Adrenal gland (tissue), 12 donors: ENCODE measurements around the gene GNB5. TPM values are rescaled to one million over a fixed set of nuclear protein-coding genes. Genes with fewer than 3 reads are reported as not detected.

ENCODE experiments used
- DNase-seq, 7 donors: peaks; one replicate each; pipeline ENCODE4 v3.0.0-alpha.2; 2019 to 2020
- H3K27ac ChIP-seq, 5 donors: fragments of 200-600 bp; sonication (generic) in 4 of 5; 1 replicate in 3 of 5; 2 replicates in 2 of 5; pipeline versions ENCODE4 v1.5.1 to v1.8.0; 2016 to 2020; ENCODE audit warnings: mild to moderate bottlenecking in 1 of 5
- H3K27me3 ChIP-seq: fragments of 200-600 bp; 2 replicates; pipeline ENCODE4 v1.8.0; 2021
- H3K36me3 ChIP-seq, 2 donors: fragments of 200-600 bp; replicated peaks in 1 of 2; 1 replicate in 1 of 2; 2 replicates in 1 of 2; pipeline versions ENCODE4 v1.5.1 to v1.8.0; 2018 to 2022
- H3K4me1 ChIP-seq, 2 donors: fragments of 200-600 bp; replicated peaks in 1 of 2; 1 replicate in 1 of 2; 2 replicates in 1 of 2; pipeline versions ENCODE4 v1.5.1 to v1.8.0; 2018 to 2021
- H3K4me3 ChIP-seq, 4 donors: fragments of 200-600 bp; sonication (generic) in 3 of 4; one replicate each; pipeline ENCODE4 v1.5.1; 2016 to 2018
- H3K9me3 ChIP-seq, 3 donors: fragments of 200-600 bp; sonication (generic) in 1 of 3; replicated peaks in 1 of 3; 1 replicate in 2 of 3; 2 replicates in 1 of 3; pipeline versions ENCODE4 v1.5.1 to v1.8.0; 2016 to 2021
- CTCF ChIP-seq, 6 experiments: fragments of 450-650 bp in 4 of 6; fragments of 200-600 bp in 2 of 6; sonication (generic) in 1 of 6; IDR thresholded peaks; 1 replicate in 5 of 6; 2 replicates in 1 of 6; pipeline versions ENCODE4 v1.5.1 to v1.8.0; 2016 to 2021; ENCODE audit warnings: antibody characterized with exemption in 6 of 6, mild to moderate bottlenecking in 2 of 6, moderate library complexity in 1 of 6
- POLR2A ChIP-seq, 2 donors: fragments of 450-650 bp; IDR thresholded peaks; one replicate each; pipeline ENCODE4 v1.6.1; 2017; ENCODE audit warnings: antibody characterized with exemption in 2 of 2, mild to moderate bottlenecking in 2 of 2, moderate library complexity in 1 of 2
- WGBS, 4 donors: extraction: QIAGEN DNeasy Blood & Tissue Kit in 2 of 4; methylation state at CpG; one replicate each; pipeline versions ENCODE4 v1.1.5 to v1.1.7; 2013 to 2017; 5-methylcytosine and 5-hydroxymethylcytosine counted together
- intact Hi-C, 2 donors: fragments of 100-400 bp; cut with DNase I; formaldehyde crosslinking; loops; one replicate each; pipeline versions ENCODE4 v1.14.1 to v1.15.0; 2022 to 2023
- polyA plus RNA-seq, 3 donors: library from polyadenylated mRNA; stranded (reverse); fragments of 200-250 nt in 2 of 3; fragments of 350-450 nt in 1 of 3; fragmentation: Illumina TruSeq in 1 of 3; extraction: RNeasy Lipid Tissue Mini Kit (QIAGEN cat#74804) in 1 of 3; gene quantifications; one replicate each; pipeline ENCODE4 v1.2.3, GENCODE V29; 2013 to 2014
- total RNA-seq, 9 donors: library from RNA; depleted of rRNA in 4 of 9; stranded (reverse); fragments of >200 nt in 4 of 9; fragments of 120-200 nt in 1 of 9; fragmentation: NEBNext Ultra II Directional in 1 of 9; extraction: Animal tissue kit (Norgen Biotek cat#: 25700) in 1 of 9; gene quantifications; one replicate each; pipeline versions ENCODE4 v1.1.0 to v1.2.4, GENCODE V29; 2013 to 2023
- donor health status: healthy with polysubstance abuse.
- donor health status: Bipolar disorder and iron deficiency.
- donor health status: DM: yes; HTN: yes; CAD: no.
- donor health status: DM: no; HTN: no; CAD: no.
- donor health status: DM: no; HTN: no; CAD: no.
- donor health status: DM: yes; HTN: yes; CAD: no.

The GNB5 gene
- total and polyA plus RNA-seq, 12 donors, result 2.8 to 60.7 (median 18.8) TPM

- Histone ChIP-seq H3K27me3 (no peaks in the 10 kb centered on the region), H3K36me3 (no peaks in the 10 kb centered on the region), H3K27ac (no peak overlapping the region), H3K4me3 (no peak overlapping the region), H3K4me1 (no peaks in the 10 kb centered on the region), H3K9me3 (no peaks in the 10 kb centered on the region)
- WGBS, 4 donors, result 97 to 100% (median 98%) methylated on average over 4 of the region's 4 CpGs
- TF ChIP-seq POLR2A (IDR thresholded peaks at IDR 0.05) (no peak), CTCF (IDR thresholded peaks at IDR 0.05) (no peak)
- no peak for DNase-seq
- intact Hi-C loops, result no loop called here
Measured at GRCh38 chr15:52218816-52219215, 27.6 kb upstream of the GNB5 start.

- Histone ChIP-seq H3K27ac (no peak overlapping the region), H3K4me1 (no peaks in the 10 kb centered on the region), H3K4me3 (no peak overlapping the region), H3K36me3 (no peaks in the 10 kb centered on the region), H3K27me3 (no peaks in the 10 kb centered on the region), H3K9me3 (no peaks in the 10 kb centered on the region)
- 75 to 89% (median 83%) methylated on average over 3 of the region's 3 CpGs for WGBS, 4 donors
- TF ChIP-seq CTCF (IDR thresholded peaks at IDR 0.05), result no peak
- no peak for TF ChIP-seq POLR2A (IDR thresholded peaks at IDR 0.05)
- intact Hi-C loops, result no loop called here
- no peak for DNase-seq
Measured at GRCh38 chr15:52218371-52218770, 27.2 kb upstream of the GNB5 start.

GRCh38 chr15:52217186-52217585 is 26.0 kb upstream of the GNB5 start:
- TF ChIP-seq CTCF (IDR thresholded peaks at IDR 0.05) (no peak), POLR2A (IDR thresholded peaks at IDR 0.05) (no peak)
- no peak overlapping the region for H3K4me3 ChIP-seq
- H3K27ac ChIP-seq, result no peak overlapping the region
- no peaks in the 10 kb centered on the region for H3K27me3 ChIP-seq
- no peaks in the 10 kb centered on the region for H3K9me3 ChIP-seq
- 86 to 92% (median 89%) methylated on average over 9 to 10 of the region's 10 CpGs for WGBS, 4 donors
- intact Hi-C loops, result no loop called here
- DNase-seq, result no peak
- no peaks in the 10 kb centered on the region for H3K4me1 ChIP-seq
- no peaks in the 10 kb centered on the region for H3K36me3 ChIP-seq

GRCh38 chr15:52214553-52214952 is 23.4 kb upstream of the GNB5 start:
- Histone ChIP-seq H3K9me3 (no peaks in the 10 kb centered on the region), H3K4me3 (no peak overlapping the region), H3K36me3 (no peaks in the 10 kb centered on the region), H3K27me3 (no peaks in the 10 kb centered on the region), H3K27ac (no peak overlapping the region), H3K4me1 (no peaks in the 10 kb centered on the region)
- WGBS, 4 donors, result 89 to 98% (median 92%) methylated on average over 1 of the region's 1 CpG
- DNase-seq, result no peak
- intact Hi-C loops, result no loop called here
- no peak for TF ChIP-seq POLR2A (IDR thresholded peaks at IDR 0.05)
- no peak for TF ChIP-seq CTCF (IDR thresholded peaks at IDR 0.05)
